ENCODE measurements around the gene ADGRG2.

ADGRG2 gene

GRCh38 chrX:18956303-18957032 lies 165.8 kb downstream of the ADGRG2 start:
- DNase-seq = no peak

GRCh38 chrX:18955676-18956075 lies 166.6 kb downstream of the ADGRG2 start:
- DNase-seq = no peak

- no peak for DNase-seq
These were observed 171.2 kb downstream of the ADGRG2 start for GRCh38 chrX:18951032-18951431.

- DNase-seq = no peak
These were observed 172.3 kb downstream of the ADGRG2 start for GRCh38 chrX:18949944-18950301.

GRCh38 chrX:18949291-18949943 lies 172.9 kb downstream of the ADGRG2 start:
- no peak for DNase-seq

GRCh38 chrX:18946611-18947010 lies 175.7 kb downstream of the ADGRG2 start:
- no peak for DNase-seq

GRCh38 chrX:18946157-18946556 lies 176.1 kb downstream of the ADGRG2 start:
- DNase-seq = no peak

- DNase-seq = no peak
These were observed 176.8 kb downstream of the ADGRG2 start for GRCh38 chrX:18945483-18945882.

- DNase-seq = no peak
These were observed 177.8 kb downstream of the ADGRG2 start for GRCh38 chrX:18944482-18944881.

GRCh38 chrX:18941896-18942295 lies 180.4 kb downstream of the ADGRG2 start:
- no peak for DNase-seq

Data from amygdala (tissue), 56 donors.